ENCODE results near the gene SEMA5A.
"Not testable (repeated sequence)": the region's sequence is repeated elsewhere in the genome, so short reads cannot be mapped to it uniquely, and the experiment has no call there.

The SEMA5A gene

DNA sequence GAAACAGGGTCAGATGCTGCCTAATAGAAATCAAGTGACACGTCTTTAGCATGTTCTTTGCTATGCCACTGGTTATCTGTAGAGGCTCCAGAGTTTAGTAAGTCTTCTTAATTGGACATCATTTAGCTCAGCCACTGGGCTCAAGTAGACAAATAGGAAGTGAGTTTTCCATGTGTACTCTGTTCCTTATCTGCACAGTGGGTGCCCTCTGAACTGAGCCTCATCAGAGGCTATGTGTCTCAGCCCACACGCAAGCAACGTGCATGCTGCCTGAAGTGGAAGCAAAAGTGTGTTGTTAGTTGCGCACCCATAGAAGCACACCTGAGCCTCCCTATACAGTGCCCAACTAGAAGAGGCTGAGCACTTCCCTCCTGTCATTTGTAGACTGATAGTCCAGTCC is 134.7 kb downstream of the SEMA5A start:
- in situ Hi-C loops (cut with MboI; ENCODE audit: low sequenced_read_pairs): no loop called here

DNA sequence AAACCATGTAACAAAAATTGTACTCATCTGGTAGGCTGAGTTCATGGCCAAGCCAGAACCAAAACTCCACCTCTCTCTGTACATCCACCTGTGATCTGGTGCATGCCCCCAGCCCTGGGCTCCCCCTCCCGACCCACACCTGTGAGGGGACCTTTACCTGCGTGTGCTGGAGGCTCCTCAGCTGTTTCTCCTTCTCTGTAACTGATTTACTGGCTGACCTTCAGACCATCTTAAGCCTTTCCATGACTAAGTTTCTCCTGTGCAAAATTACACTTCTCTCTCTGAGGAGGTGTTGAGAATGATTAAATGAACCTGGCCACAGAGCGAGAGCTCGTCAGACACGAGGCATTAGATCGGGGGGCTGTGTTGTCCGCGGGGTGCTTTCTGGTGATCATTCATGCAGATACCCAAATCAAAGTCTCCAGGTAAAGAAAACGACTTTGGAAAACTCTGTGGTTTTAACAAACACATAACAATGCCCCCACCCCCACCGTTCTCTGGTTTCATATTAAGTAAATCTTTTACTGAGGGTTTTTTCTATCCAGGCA is 136.4 kb downstream of the SEMA5A start:
- in situ Hi-C loops (cut with MboI; ENCODE audit: low sequenced_read_pairs): no loop called here

DNA sequence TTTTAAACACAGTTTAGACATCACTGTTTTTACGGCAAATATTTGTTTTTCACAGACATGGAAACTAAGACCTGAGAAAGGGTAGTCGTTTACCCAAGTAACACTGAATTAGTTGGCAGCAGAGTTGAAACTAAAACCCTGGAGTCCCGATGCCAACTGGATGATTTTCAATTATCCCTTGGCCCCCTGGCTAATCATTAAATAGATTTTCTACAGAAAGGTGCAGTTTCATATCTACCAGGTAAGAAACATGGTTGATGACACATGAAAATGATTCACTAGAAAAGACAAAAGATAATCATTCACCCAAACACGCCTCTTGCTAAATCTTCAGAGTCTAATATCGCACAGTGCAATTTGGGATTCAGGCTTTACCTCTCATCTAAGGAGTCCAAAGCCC is 136.9 kb downstream of the SEMA5A start:
- in situ Hi-C loops (cut with MboI; ENCODE audit: low sequenced_read_pairs): no loop called here

DNA sequence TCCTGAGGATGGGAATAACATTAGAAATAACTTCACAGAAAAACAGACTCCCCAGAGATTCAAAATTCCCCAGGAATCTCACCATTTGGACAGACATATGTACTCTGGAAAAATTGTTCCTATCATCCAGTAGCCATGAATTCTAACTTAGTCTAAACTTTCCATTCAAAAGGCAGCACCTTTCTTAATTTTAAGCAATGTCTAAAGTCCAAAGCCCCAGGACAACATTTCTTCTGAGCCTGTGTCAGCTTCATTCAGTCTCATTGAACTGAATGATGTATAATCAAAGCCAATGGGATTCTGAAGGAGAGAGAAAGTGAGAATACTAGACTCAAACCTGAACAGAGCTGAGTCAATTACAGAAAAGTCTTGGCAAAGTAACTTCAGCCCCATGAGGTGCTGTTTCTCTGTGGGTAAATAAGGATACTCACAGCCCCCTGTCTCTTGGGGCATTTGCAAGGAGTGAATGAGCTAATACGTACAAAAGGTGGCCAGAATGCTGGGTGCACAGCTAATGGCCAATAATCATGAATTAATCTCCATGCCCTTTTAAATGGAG is 140.6 kb downstream of the SEMA5A start:
- in situ Hi-C loops (cut with MboI; ENCODE audit: low sequenced_read_pairs): no loop called here

DNA sequence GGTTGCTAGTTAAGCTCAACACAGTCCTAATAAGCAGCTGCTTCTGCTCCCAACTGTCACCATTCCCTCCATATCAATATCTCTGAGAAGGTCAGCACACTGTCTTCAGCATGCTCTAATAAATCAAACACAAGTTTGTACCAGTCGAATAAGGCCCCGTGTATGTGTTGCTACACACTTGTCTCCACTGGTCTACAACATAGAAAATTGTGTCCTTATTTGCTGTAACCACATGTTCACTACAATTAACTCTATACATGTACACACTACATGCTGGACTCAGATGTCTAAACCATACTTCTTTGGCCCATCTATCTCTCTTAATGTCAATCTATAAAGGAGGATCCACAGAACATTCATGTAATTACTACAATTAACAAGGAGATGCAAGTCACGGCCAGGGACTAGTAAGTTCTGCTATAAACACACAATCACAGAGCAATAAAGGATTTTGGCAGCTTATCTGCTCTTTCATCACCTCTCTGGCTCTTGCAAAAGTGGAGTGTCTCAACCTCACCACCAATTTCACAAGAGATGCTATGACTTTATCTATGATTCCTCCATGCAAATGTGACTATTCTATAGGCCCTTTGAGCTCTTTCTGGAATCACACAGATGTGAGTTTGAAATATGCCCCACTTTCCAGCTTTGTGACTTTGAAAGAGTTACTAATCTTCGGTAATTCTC is 143.9 kb downstream of the SEMA5A start:
- in situ Hi-C loops (cut with MboI; ENCODE audit: low sequenced_read_pairs): no loop called here

DNA sequence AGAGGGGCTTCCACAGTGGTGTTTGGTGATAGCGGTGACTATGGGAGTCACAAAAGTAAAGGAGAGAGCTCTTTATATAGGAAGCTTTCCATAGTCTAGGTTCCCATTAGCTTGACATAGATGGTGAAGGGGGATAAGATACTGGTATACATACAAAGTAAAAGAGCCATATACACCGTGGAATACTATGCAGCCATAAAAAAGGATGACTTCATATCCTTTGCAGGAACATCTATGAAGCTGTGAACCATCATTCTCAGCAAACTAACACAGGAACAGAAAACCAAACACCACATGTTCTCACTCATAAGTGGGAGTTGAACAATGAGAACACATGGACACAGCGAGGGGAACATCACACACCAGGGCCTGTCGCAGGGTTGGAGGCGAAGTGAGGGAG is 146.1 kb downstream of the SEMA5A start:
- in situ Hi-C loops (cut with MboI; ENCODE audit: low sequenced_read_pairs): not testable (repeated sequence)

DNA sequence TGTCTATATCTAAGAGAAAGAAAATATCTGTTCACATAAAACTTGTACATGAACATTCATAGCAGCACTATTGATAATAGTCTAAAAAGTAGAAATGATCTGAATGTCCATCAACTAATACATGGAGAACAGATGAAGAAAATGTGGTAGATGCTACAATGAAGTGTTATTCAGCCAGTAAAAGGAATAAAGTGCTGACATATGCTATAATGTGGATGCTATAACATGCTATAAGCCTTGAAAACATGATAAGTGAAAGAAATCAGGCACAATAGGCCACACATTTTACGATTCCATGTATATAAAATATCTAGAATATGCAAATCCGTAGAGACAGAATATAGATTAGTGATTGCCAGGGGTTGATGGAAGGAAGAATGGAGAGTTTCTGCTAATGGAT is 146.8 kb downstream of the SEMA5A start:
- in situ Hi-C loops (cut with MboI; ENCODE audit: low sequenced_read_pairs): no loop called here

DNA sequence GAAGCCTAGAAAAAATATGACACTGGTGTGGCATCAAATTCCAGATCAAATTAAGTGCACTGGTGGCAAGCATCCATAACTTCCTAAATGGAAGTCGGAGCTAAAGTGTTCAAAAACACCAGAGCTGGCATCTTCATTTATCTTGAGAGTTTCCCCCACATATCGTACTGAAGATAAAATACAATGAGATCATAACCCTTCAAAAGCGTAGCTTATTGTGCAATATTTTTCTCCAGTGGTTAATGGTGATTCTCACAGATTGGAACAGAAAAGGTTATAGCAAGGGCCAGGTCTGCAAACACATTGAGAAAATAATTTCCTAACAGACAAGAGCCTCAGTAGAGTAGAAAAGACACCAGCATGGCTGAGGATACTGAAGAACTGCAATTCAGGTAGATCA is 147.6 kb downstream of the SEMA5A start:
- in situ Hi-C loops (cut with MboI; ENCODE audit: low sequenced_read_pairs): no loop called here

DNA sequence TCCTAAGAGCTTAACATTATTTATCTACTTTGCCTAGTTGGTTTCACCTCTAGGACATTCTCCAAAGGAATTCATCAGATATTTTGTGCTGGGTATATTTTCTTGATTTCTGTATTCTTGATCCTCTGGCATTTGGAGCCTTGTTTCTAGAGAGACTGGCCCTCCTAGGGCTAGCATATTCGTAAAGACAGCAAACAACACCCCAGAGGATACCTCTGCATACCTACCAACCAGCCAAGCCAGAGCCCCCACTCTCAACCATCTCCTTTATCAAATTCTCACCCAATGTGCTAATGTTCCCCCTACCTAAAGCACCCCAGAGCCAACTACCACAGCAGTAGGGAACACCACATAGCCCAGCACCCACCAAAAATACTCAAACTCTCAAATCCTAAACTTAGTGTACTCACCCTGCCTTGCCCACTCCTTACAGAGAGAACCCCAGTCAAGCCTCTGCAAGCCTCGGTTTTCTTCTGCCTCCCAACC is 149.5 kb downstream of the SEMA5A start:
- in situ Hi-C loops (cut with MboI; ENCODE audit: low sequenced_read_pairs): no loop called here

DNA sequence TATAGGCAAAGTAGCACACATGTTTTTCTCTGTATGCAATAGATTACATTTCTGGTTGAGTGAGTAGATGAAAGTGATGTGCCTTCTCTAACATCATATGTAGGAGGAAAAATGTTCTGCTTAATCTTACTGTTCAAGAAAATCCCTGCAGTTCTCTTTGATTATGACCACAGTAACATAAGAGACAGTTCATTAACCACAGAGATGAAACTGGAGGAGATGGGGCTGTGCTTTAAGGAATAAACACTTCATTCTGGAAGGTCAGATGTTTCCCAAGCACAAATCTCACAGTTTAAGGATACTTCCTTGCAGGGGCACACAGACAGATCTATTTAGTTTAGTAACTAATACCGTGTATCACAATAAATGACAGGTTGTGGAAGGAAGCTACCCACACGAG is 150.2 kb downstream of the SEMA5A start:
- in situ Hi-C loops (cut with MboI; ENCODE audit: low sequenced_read_pairs): no loop called here

DNA sequence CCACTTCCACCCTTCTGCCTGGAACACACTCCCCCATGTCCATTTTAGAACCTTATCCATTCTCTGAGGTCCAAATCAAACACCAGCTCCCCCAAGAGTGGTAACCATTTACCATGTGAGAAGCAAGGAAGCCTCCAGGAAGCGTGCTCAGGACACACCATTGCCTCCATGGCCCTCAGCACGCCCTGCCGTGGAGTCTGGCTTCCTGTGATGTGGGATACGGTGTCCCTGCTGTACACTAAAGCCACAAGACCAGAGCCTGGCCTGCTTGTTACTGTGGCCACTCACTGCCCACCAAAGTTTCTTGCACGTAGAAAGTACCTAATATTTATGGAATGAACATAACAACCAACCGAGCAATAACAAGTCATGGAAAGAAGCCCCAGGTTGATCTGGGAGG is 151.7 kb downstream of the SEMA5A start:
- in situ Hi-C loops (cut with MboI; ENCODE audit: low sequenced_read_pairs): no loop called here

DNA sequence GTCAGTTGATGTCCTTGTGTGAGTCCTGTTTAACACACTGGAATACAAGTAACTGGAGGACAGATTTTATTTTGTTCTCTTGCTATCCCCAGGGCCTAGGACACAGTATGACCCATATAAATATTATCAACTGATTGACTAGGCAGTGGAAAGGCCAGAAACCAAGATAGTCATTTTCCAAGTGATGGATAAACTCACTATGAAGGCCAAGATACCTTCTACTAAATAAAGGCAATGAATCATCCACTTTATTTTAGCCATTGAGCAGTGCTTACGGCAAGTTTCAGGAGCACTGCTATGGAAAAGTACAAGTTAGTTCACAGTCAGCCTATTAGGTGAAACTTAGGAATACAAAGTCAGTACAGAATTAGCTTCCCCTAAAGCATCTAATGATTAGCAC is 153.2 kb downstream of the SEMA5A start:
- in situ Hi-C loops (cut with MboI; ENCODE audit: low sequenced_read_pairs): no loop called here

DNA sequence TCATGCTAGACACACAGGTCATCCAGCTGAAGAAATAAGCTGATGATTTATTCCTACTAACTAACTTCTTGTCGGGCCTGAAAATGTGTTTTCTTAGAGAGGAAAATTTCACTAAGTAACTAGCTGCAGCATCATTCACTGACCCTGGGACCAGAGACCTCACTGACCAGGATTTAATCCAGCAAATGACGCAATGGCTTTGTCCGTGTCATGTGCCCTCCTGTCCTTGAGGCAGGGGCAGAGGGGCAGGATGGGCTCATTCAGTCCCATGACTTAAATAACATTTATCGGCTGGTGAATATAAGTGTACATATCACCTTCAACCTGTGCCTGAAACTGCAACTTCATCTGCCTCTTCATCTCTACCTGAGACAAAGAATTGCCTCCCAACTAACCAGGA is 154.8 kb downstream of the SEMA5A start:
- in situ Hi-C loops (cut with MboI; ENCODE audit: low sequenced_read_pairs): no loop called here

DNA sequence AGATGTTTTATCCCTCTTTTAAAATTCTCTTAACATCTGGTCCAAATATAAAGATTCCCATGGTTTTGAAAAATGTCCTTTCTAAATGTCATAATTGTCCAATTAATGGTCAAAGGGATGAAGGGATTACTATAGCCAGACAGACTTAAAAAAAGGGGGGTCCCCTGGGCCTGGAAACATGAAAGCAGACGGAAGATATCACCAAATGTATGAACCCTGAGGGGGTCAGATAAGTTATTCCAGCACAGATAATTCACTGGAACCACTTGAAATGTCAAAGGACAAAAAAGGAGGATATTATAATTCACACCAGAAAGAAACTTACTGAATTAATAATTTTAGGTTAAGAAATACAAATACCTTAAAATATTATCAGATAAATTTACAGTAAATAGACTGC is 155.8 kb downstream of the SEMA5A start:
- in situ Hi-C loops (cut with MboI; ENCODE audit: low sequenced_read_pairs): no loop called here

DNA sequence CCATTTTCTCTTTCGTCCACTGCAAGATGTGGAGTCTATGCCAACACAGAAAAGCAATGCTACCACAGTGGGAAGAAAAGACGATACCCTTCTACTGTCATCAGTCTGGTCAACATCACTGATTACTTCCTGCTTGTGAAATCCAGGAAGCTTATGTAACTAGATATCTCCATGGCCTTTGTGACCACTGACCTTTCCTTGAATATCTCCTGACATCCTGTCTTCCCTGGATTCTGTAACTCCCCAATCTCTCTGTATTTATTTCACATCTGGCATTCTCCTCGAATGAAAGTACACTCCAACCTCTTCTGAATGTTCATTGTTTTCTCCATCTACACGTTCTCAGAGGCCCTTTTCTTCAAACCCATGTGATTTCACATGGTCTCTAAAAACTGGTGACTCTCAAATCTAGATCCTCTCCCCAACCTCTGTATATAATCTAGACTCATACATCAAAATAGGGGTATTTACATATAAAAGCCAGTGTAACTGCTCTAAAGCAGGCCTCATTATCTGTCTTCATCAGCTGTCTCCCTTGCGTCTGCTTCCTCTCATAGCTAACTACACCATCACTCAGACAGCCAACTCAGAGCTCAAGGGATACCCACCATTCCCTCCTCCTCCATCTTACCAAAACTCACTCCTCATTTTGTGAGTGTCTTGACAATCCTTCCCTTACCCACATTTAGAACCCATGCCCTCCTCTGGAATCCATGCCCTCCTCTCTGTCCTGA is 156.8 kb downstream of the SEMA5A start:
- in situ Hi-C loops (cut with MboI; ENCODE audit: low sequenced_read_pairs): no loop called here

DNA sequence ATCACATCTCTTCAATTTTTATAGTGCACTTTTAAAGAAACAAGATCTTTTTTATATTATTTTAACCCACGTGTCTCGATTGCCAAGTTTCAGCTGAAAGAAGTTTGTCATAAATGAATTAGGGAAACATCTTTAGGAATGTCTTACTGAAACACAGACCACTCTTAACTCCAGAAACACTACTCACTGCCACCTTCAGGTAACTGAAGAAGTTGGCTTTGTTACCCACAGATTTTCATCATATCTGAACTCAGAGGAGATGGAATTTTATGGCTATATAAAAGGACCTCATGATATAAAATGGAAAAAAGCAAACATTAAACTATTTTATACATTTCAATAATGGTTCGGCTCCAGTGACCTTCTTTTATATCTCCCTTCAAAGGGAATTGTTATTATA is 158.0 kb downstream of the SEMA5A start:
- in situ Hi-C loops (cut with MboI; ENCODE audit: low sequenced_read_pairs): no loop called here

DNA sequence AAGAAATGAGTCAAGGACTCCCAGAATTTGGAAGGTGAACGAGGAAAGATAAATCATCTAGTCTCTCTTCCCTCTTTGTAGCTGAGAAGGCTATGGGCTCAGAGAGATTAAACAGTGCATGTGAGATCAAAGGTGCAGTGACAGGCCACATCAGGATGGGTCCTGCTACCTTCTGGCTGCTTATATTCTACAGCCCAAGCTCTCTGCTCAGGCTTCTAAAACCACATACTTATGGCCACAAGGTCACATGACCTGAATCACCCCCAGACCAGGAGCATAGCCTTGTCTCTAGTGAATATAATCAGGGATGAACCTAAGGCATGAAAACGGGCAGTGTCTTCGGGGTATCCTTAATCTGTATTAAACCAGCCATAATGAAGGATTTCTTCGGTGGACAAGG is 158.9 kb downstream of the SEMA5A start:
- in situ Hi-C loops (cut with MboI; ENCODE audit: low sequenced_read_pairs): no loop called here

DNA sequence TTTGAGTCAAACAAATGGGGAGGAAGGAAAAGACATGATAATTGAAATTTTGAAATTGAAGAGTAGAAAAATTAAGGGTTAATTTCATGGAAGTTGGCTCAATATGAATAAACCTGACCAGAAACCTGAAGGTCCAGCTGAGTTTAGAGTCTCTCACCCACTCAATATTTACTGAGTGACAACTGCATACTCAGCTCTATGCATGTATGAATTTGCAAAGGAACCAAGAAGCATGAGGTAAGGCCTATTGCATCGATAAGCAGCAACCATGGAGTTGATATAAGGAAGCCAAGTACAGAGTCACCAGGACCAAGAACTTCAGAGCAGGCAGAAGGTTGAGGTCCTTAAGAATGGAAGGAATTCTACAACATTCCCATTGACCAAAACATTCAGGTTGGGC is 163.4 kb downstream of the SEMA5A start:
- in situ Hi-C loops (cut with MboI; ENCODE audit: low sequenced_read_pairs): no loop called here

DNA sequence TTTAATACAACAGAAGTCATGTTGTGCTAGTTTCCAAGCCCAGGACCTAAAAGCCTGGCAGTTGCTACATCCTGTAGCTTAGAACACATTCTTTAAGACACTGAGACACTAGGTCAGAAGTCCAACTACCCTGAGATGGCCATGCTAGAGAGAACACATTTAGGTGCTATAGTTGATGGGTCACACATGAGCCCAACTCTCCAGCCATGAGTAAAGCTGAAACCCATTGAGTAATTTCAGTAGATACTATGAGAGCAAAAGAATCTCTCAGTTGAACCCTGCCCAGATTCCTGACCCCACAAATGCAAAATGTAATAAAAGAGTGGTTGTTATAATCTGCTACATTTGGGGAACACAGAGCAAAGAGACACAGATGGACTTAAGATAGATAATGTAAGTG is 164.4 kb downstream of the SEMA5A start:
- in situ Hi-C loops (cut with MboI; ENCODE audit: low sequenced_read_pairs): no loop called here

DNA sequence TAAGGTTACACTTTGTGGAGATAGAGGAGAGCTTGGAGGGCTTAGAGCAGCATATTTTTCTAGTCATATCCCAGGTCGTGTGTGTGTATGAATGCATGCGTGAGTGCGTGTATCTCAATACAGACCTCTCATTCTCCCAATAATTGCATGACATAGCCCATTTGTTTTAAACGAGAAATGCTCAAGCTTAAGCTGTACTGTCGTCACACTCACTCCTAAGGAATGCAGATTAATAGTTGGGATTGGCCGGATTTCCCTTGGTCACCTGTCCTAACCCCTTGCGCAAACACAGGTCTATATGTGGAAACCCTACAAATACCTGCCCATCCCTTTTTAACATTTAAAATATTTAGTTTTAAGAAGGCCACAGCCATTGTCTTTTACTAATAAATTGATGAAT is 165.8 kb downstream of the SEMA5A start:
- in situ Hi-C loops (cut with MboI; ENCODE audit: low sequenced_read_pairs): no loop called here

DNA sequence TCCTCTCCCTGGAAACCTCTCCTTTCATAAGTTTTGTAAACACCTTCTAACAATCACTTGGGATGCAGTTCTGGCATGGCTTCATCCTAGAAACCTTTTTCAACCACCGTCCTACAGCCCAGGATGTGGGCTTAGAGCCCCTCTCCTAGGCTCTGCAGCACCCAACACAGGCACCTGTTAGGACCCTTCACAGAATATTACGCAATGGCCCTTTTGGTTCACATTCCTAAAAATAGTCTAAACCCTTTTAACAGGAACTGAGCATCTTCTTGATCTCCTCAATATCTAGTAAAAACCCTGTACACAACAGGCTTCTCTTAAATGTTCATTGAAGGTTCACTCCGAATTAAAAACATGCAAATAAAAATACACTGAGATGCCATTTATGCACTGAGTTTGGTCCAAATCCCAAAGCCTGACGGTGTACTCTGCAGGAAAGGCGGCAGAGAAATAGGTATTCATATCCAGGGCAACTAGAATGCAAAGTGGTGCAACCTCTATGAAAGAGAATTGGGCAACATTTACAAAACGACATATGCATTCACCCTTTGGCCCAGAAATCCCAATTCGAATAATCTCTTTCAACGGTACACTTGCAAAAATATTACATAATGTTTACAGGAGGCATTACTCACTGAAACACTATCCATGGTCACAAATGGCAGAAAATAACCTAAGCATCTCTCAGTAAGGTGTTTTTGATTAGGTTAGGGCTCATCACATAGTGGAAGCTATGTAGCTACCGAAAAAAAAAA is 169.3 kb downstream of the SEMA5A start:
- in situ Hi-C loops (cut with MboI; ENCODE audit: low sequenced_read_pairs): no loop called here

Measured in HL-60/S4 treated with phorbol 12-myristate 13-acetate at 8.2 ng/mL for 4 days and 3 days (cell line).